Middle frontal gyrus (tissue), 1 donor: ENCODE results near the gene SEMA3A.

Source experiments
- DNase-seq: peaks from one replicate; pipeline ENCODE4 v3.0.0-alpha.2; 2015; ENCODE audit warnings: low spot score; ENCODE audit errors: extremely low spot score

Gene SEMA3A

GRCh38 chr7:84111842-84112241, 82.7 kb downstream of the SEMA3A start:
- DNase-seq: no peak

- no peak for DNase-seq
These were observed 84.2 kb downstream of the SEMA3A start for GRCh38 chr7:84110400-84110799.

- DNase-seq: no peak
These were observed 85.8 kb downstream of the SEMA3A start for GRCh38 chr7:84108787-84109186.

DNA sequence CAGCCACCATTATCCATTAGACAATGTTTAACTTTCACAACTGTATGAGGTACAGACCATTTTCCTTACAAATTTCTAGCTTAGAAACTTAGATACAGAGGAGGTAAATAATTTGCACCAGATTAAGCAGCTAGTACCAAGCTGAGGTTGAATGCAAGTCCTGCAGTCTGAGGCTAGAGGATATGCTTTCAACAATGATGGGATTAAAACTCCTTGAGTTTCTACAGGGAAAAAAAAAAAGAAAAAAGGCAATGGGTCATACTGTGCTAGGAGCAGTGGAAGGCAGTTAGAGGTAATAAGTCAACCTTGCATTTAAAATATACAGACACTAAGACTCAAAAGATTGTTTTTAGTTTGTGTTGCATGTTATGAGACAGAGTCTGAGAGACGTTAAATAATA, 86.5 kb downstream of the SEMA3A start:
- no peak for DNase-seq

DNA sequence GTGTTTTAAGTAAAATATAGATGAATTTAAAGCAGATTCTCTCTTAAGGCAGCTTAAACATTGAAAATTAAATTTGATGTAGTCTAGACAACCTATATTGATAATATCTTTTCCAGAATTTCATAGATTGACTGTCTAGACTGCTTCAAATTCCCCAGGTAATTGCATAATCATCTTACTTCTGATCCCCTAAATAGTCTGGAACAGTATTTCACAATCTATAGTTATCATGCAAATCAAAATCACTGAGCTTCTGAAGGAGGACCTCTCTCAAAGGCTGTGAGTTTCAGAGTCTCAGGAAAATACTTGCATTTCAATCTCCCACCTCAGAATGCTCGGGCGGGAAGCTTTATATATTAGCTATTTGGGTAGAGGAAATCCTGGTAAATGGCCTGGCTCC, 87.3 kb downstream of the SEMA3A start:
- DNase-seq: no peak

- DNase-seq: no peak
These were observed 88.3 kb downstream of the SEMA3A start for GRCh38 chr7:84106291-84106690.

- DNase-seq: no peak
These were observed 89.0 kb downstream of the SEMA3A start for GRCh38 chr7:84105586-84105985.

DNA sequence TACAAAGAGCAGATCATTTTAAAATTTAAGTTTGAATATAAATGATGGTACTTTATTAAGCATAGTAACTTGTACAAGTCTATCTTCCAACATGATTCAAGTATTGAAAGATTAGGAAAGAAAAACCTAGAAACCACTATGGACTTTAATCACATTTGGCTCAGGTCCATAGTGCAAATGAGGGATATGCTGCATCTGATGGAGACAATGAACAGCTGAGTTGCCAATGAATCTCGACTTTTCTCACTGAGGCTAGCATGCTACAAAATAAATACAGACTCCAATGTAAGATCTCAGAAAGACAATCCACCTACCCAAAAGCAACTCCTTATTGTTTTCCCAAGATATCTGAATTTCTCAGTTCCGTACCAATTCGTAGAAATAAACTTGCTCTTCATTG, 89.8 kb downstream of the SEMA3A start:
- DNase-seq: no peak

DNA sequence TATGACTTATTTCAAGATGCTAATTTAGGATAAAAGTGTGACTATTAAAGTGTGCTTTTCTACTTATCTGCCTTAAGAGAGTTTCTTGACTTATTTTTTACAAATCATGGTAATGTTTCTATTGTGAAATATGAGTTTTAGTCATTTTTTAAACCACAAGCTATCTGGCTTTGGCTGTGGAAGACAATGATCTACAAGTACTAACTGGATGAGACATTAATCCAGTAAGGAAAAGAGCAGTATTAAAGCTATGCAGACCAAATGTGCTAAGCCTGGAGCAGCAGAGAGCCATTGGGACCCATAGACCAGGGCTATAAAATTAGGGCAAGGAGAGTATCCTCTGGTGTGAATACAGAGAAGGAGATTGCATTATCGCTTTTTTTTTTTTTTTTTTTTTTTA, 92.4 kb downstream of the SEMA3A start:
- no peak for DNase-seq

DNA sequence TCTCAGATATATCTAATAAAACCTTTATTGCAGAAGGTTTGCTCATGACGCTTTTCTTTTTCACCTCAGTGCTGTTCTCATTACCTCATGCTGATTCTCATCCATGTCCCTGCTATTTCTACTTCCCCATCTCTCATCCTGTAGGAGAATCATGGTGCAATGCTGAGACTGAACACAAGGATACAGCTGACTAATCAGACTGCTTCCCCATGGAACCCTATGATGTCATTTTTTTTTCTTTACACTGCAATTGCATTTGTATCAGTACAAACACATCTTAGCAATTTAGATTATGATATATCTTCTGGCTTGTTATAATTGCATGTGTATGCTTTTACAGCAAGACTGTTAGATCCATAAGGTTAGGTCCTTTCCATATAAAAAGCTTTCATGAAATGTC, 93.7 kb downstream of the SEMA3A start:
- no peak for DNase-seq

DNA sequence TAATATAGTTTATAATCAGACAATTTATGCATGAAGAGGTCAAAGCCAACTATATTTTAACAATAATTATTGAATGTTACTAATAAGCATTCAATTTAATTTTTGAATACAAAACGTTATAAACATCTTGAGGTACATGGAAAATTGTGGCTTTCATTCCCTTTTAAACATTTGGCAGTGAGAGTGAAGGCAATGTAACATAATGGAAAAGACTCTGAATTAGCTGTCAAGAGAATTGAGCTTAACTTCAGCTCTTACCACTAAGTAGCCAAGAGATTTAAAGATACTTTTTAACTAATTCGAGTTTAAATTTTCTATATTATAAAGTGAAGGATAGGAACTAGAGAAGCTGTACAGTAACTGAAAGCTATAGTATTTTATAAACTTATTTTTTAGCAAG, 98.6 kb downstream of the SEMA3A start:
- DNase-seq: no peak

DNA sequence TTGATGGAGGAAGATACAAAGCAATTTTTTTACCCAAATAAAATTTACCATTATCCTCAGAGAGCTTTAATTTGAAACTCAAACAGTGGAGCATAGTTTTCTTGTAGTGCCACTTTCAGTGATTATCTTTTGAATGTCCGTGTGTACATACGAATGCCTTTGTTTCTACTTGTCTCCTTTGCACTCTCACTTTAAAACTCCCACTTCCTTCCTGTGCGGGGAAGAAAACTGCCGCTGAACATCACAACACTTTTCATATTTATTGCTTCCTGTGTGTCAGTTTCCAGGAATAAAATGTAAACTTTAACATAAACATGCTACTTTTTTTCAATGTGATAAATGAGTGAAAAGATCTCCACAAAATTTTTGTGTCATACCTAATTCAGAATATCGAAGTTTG, 102.4 kb downstream of the SEMA3A start:
- no peak for DNase-seq

DNA sequence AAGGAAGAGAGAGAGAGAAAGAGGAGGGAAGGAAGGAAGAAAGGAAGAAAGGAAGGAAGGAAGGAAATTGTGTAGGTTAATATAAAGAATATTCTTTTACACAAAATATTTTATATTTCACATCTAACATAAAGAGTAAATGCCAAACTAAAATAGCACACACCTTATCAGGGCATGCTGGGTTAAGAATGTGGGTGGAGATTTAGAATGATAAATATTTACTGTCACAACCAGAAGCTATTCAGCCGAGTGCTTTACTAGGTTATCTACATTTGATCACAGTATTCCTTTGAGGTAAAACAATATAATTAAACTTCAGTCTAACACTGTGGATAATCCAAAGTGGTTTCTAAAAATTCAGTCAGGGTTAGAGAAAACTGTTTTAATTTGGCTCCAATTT, 103.3 kb downstream of the SEMA3A start:
- DNase-seq: no peak

DNA sequence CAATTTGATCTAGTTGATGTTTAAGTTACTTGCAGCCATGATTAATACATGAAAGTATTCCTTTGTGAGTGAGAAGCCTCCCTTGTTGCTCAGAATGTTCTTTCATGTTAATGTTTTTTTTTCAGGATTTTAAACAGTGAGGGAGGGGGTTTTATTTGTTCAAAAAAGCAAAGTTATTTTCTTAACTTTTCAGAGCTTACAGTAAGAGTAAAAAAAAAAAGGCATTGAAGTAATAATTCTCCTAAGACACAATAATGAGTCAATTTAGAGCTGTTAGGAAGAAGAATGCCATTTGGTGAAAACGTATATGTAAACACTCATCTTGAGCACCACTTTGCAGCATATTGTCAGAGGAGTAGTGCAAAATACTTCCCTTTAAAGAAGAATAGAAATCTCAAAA, 105.8 kb downstream of the SEMA3A start:
- no peak for DNase-seq

GRCh38 chr7:84085998-84086397, 108.6 kb downstream of the SEMA3A start:
- no peak for DNase-seq

DNA sequence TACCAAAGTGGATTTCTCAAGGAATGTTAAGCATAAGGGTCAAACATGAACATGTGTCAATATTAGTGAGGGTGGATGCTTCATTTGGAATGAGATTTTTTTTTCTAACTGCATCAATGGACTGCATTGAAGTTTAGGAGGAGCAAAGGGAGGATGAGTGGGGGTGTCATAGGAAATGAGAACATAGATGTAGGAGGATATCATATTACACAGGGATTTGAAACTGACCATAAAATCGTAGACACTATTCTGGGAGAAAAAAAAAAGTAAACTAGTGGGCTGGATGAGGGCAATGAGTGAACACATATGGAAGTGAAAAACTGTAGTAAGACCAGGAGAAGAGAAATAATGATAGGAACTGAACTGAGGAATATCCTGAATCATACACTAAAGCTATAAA, 109.4 kb downstream of the SEMA3A start:
- no peak for DNase-seq

DNA sequence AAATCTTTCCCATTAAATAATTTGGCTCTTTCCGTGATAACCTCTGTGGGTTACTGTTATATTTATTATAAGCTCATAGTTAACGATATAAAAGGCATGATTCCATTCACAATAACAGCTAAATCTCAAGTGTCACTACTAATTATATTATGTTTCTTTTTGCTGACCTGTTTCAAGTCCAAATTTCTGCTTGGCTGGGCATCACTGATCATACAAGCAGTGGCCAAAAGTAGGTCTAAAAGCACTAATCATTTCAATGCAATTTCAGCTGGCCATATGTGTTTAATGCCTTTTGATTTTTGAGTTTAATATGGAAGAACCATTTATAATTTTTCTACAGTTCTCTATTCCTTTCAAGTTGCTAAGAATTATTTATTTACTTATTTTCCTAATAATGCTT, 110.7 kb downstream of the SEMA3A start:
- no peak for DNase-seq

- DNase-seq: no peak
These were observed 112.5 kb downstream of the SEMA3A start for GRCh38 chr7:84081973-84082522.

GRCh38 chr7:84077336-84077735, 117.3 kb downstream of the SEMA3A start:
- DNase-seq: no peak

GRCh38 chr7:84076219-84076618, 118.4 kb downstream of the SEMA3A start:
- no peak for DNase-seq

- DNase-seq: no peak
These were observed 121.3 kb downstream of the SEMA3A start for GRCh38 chr7:84073186-84073875.

GRCh38 chr7:84070770-84071169, 123.8 kb downstream of the SEMA3A start:
- no peak for DNase-seq

DNA sequence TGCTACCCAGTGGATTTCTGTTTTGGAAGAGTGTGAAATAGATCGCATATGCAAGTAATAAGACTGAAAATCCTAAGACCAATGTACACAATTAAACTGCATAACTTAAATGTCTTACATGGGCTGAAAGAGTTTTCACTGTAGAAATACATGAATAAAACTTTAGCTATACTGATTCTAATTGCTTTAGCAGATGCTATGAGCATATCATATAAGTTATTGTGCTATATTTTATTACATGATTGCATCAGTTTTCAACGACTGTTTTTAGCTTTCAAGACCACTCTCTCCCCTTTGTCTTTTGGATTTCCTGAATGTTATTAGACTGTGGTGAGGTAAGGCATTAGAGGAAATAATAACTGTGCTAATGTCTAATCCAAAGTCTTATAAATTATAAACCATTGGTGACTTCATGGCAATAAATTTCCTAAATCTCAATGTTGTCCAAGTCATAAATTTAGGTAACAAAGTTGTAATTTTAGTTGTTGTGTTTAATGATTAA, 124.5 kb downstream of the SEMA3A start:
- no peak for DNase-seq
